T follicular helper cell (primary cell): ENCODE results near the gene EHMT2.
"Not testable (repeated sequence)": the region's sequence is repeated elsewhere in the genome, so short reads cannot be mapped to it uniquely, and the experiment has no call there.

Experiments
- DNase-seq: peaks from one replicate; pipeline ENCODE4 v3.0.0-alpha.2; 2020; ENCODE audit warnings: low read depth

Gene EHMT2

GRCh38 chr6:31870385-31870921 is 27.0 kb downstream of the EHMT2 start:
- DNase-seq: no peak

DNA sequence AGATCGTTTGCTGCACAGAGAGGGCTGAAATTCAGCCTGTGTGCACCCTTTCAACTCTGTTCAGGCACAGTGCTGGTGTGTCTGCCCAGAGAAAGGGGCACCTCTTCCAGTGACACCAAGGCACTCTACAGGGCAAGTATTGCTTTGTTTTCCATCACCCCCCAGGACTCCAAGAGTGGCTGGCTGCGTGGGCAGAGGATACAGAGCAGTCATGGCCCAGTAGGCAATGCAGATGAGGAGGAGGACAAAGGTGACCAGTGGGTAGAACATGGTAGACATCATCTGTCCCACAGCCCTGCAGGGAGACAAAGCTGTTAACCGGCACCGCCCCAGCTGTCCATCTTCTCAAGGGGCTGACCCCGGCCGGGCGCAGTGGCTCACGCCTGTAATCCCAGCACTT is 28.2 kb downstream of the EHMT2 start:
- DNase-seq: no peak

DNA sequence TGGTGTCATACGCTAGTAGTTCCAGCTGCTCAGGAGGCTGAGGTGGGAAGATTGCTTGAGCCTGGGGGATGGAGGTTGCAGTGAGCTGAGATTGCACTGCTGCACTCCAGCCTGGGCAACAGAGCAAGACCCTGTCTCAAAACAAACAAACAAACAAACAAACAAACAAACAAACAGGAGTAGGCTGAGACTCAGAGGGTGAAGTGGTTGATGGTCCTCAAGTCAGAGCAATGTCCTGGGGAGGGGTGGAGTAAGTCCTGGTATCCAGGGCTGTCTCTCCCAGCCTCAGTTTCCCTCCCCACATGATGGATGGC is 28.9 kb downstream of the EHMT2 start:
- DNase-seq: not testable (repeated sequence)

DNA sequence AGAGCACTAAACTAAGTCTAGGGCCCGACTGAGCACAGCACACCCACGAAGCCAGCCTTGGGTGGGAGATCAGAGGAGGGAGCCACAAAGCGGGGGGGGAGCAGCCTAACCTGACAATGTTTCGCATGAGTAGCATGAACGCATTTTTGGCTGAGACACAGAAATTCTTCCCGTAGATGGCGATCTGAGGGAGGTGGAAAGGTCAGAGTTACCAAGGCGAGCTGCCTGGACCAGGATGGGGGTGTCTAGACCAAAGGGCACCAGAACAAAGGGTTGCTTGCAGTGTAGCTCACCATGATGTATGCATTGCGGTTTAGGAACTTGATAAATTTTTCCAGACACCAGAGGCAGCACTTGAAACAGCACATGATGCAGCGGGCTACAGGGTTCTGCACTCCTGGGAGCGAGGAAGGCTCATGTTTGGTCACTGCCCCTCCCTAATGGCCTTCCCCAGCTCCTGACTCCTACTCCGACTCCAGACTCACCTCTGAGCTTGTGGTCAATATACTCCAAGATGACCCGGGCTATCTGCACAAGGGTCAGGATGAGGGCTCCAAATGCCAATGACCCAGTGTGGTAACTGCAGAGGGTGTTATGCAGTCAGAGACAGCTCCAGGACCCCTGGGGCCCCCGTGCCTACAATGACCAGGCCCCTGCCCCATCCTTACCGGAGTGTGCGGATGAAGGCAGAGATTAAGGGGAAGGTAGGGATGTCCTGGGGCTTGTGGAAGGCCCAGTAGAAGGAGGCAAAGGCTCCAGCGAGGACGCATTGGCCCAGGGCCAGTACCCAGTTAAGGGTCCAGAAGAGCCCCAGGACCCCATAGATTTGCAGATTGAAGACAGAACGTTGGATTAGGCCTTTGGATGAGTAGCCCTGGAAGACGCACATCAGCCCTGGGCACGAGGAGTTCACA is 32.0 kb downstream of the EHMT2 start:
- DNase-seq: no peak

GRCh38 chr6:31864818-31865204 is 32.7 kb downstream of the EHMT2 start:
- no peak for DNase-seq

DNA sequence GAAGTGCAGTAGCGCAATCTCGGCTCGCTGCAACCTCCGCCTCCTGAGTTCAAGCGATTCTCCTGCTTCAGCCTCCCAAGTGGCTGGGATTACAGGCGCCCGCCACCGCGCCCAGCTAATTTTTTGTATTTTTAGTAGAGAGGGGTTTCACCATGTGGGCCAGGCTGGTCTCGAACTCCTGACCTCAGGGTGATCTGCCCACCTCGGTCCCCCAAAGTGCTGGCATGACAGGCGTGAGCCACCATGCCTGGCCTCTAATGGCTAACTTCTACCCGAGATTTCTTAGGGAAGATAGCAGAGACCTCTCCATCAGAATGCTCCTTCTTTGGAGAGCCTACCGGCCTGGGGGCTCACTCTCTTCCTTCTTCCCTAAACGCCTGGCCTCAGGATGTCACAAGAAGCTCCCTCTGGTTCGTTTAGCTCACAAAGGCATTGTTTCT is 33.4 kb downstream of the EHMT2 start:
- not testable (repeated sequence) for DNase-seq

GRCh38 chr6:31862344-31863235 is 34.9 kb downstream of the EHMT2 start, which contains the start of gene NEU1:
Gene NEU1 (minus strand): TSS chr6:31862821. CDS start chr6:31862776, 45 bp downstream.
- DNase-seq: peak; percentile 99

GRCh38 chr6:31861919-31862343 is 35.6 kb downstream of the EHMT2 start:
- no peak for DNase-seq

DNA sequence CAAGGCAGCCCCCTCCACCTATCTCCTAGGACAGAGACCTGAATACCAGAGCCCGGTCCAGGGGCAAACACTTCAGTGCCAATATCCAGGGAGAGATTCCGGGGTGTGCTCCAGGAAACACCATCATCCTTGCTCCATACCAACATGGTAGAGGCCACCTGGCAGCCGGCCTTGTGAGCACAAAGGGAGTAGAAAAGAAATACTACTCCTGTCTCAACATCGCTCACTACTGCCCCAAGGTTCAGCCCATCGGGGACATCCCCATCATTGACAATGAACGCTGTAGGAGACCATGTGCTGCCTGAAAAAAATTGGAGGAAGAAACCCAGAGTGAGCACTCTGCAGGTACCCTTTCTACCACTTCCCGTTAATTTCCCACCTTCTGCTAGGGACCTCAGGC is 36.3 kb downstream of the EHMT2 start:
- DNase-seq: no peak

DNA sequence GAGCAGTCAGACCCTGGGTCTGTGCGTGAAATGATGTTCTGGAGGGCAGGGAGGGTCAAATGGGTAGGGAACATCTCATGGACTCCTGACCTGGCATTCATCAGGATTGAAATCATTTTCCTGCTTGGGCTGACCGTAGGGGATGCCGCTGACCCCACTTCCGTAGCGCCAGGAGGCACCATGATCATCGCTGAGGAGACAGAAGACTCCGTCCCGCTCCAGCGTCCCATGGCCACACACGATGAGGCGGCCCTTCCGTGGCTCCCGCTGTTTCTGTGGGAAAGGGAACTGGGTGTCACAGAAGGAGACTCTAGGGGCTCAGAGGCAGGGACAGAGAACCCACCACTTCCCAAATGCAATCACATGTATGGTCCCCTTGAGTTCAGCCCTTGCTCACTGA is 37.1 kb downstream of the EHMT2 start:
- DNase-seq: no peak

- no peak for DNase-seq
These were observed 37.6 kb downstream of the EHMT2 start for GRCh38 chr6:31859923-31860322.

- no peak for DNase-seq
These were observed 38.8 kb downstream of the EHMT2 start for GRCh38 chr6:31858707-31859106.

DNA sequence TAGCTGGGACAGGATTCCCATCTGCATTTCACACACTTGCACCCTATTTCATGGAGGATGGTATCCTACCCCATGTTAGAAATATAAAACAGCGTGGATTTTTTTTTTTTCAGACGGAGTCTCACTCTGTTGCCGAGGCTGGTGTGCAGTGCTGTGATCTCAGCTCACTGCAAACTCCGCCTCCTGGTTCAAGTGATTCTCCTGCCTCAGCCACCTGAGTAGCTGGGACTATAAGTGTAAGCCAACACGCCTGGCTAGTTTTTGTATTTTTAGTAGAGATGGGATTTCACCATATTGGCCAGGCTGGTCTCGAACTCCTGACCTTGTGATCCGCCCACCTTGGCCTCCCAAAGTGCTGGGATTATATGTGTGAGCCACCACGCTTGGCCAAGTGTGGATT is 39.7 kb downstream of the EHMT2 start:
- DNase-seq: not testable (repeated sequence)

GRCh38 chr6:31851980-31852718 is 45.3 kb downstream of the EHMT2 start:
- not testable (repeated sequence) for DNase-seq

DNA sequence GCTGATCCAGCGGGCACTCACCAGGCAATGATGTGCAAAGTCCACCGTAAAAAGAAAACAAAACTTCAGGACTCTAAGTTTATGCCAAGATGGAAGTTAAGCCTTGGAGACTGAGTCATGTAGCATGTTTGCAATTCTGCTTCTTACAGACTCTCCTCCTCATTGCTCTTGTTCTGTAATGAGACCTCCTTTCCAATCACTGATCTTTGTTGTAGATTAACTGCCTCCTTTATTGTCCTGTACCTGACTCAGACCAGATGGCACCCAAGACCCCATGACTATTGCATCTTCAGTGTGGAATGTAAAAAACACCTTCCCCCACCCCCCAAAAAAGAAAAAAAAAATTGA is 46.0 kb downstream of the EHMT2 start:
- no peak for DNase-seq

GRCh38 chr6:31850765-31851484 is 46.6 kb downstream of the EHMT2 start:
- DNase-seq: no peak

GRCh38 chr6:31847276-31847978 is 50.1 kb downstream of the EHMT2 start:
- DNase-seq: no peak

- no peak for DNase-seq
These were observed 53.0 kb downstream of the EHMT2 start for GRCh38 chr6:31844507-31844906.

- DNase-seq: no peak
These were observed 55.4 kb downstream of the EHMT2 start for GRCh38 chr6:31842053-31842452.

- DNase-seq: not testable (repeated sequence)
These were observed 57.7 kb downstream of the EHMT2 start for GRCh38 chr6:31839779-31840126.

GRCh38 chr6:31838968-31839367 is 58.5 kb downstream of the EHMT2 start:
- no peak for DNase-seq
